Memory B cell (primary cell): Measurements from ENCODE around the gene PHYHIPL.
"Not testable (repeated sequence)": the region's sequence is repeated elsewhere in the genome, so short reads cannot be mapped to it uniquely, and the experiment has no call there.

Experiments used
- ATAC-seq: fragments of 150-1000 bp; cut with Tn5 transposase; 2 replicates; pipeline ENCODE4 v1.10.0; 2021; ENCODE audit warnings: low read depth, mild to moderate bottlenecking, moderate library complexity
- DNase-seq, 2 donors: peaks; one replicate each; pipeline ENCODE4 v3.0.0; 2022; ENCODE audit warnings: low spot score in 2 of 2
- H3K27ac Mint-ChIP-seq: one replicate; pipeline ENCODE4 v1.8.0; 2022; ENCODE audit warnings: mild to moderate bottlenecking, moderate library complexity, mixed read lengths
- H3K27me3 Mint-ChIP-seq: one replicate; pipeline ENCODE4 v1.8.0; 2022; ENCODE audit warnings: mixed read lengths
- H3K36me3 Mint-ChIP-seq: one replicate; pipeline ENCODE4 v1.8.0; 2022; ENCODE audit warnings: mild to moderate bottlenecking, mixed read lengths
- H3K4me1 Mint-ChIP-seq: one replicate; pipeline ENCODE4 v1.8.0; 2022; ENCODE audit warnings: mixed read lengths
- H3K4me3 Mint-ChIP-seq: one replicate; pipeline ENCODE4 v1.8.0; 2022; ENCODE audit warnings: mild to moderate bottlenecking, moderate library complexity, mixed read lengths
- H3K9me3 Mint-ChIP-seq: one replicate; pipeline ENCODE4 v1.8.0; 2022; ENCODE audit warnings: mixed read lengths

Gene PHYHIPL

GRCh38 chr10:59227136-59227673 is 50.8 kb downstream of the PHYHIPL start:
- Mint-ChIP-seq H3K27me3 (no peaks in the 10 kb centered on the region), H3K4me3 (no peak overlapping the region), H3K27ac (no peak overlapping the region), H3K36me3 (no peaks in the 10 kb centered on the region), H3K9me3 (no peaks in the 10 kb centered on the region), H3K4me1 (no peaks in the 10 kb centered on the region)
- no peak for ATAC-seq
- no peak for DNase-seq

GRCh38 chr10:59229441-59229840 is 53.0 kb downstream of the PHYHIPL start:
- Mint-ChIP-seq H3K27ac (no peak overlapping the region), H3K9me3 (no peaks in the 10 kb centered on the region), H3K4me1 (no peaks in the 10 kb centered on the region), H3K27me3 (no peaks in the 10 kb centered on the region), H3K4me3 (no peak overlapping the region), H3K36me3 (no peaks in the 10 kb centered on the region)
- no peak for ATAC-seq
- no peak for DNase-seq

GRCh38 chr10:59234194-59234593 is 57.8 kb downstream of the PHYHIPL start:
- Mint-ChIP-seq H3K4me1 (no peaks in the 10 kb centered on the region), H3K9me3 (no peaks in the 10 kb centered on the region)
- no peak for ATAC-seq

GRCh38 chr10:59234816-59235429 is 58.5 kb downstream of the PHYHIPL start:
- Mint-ChIP-seq H3K4me3 (no peak overlapping the region), H3K36me3 (no peaks in the 10 kb centered on the region), H3K27ac (no peak overlapping the region), H3K27me3 (peaks cover 2% of the 10 kb centered on the region), H3K4me1 (no peaks in the 10 kb centered on the region), H3K9me3 (no peaks in the 10 kb centered on the region)
- no peak for DNase-seq
- no peak for ATAC-seq

More at GRCh38 chr10:59234194-59234593, 57.8 kb downstream of the PHYHIPL start:
- H3K27ac Mint-ChIP-seq, result no peak overlapping the region
- H3K36me3 Mint-ChIP-seq, result no peaks in the 10 kb centered on the region
- no peak overlapping the region for H3K4me3 Mint-ChIP-seq
- peaks cover 2% of the 10 kb centered on the region for H3K27me3 Mint-ChIP-seq
- DNase-seq, result no peak

- Mint-ChIP-seq H3K27me3 (peaks cover 2% of the 10 kb centered on the region), H3K4me3 (no peak overlapping the region), H3K27ac (no peak overlapping the region), H3K9me3 (no peaks in the 10 kb centered on the region), H3K4me1 (no peaks in the 10 kb centered on the region), H3K36me3 (no peaks in the 10 kb centered on the region)
- ATAC-seq (no peak), DNase-seq (no peak)
These were observed 59.7 kb downstream of the PHYHIPL start for GRCh38 chr10:59236064-59236697.

GRCh38 chr10:59237775-59238174 is 61.3 kb downstream of the PHYHIPL start:
- Mint-ChIP-seq H3K27me3 (peaks cover 4% of the 10 kb centered on the region), H3K36me3 (no peaks in the 10 kb centered on the region), H3K4me1 (no peaks in the 10 kb centered on the region), H3K27ac (no peak overlapping the region), H3K4me3 (no peak overlapping the region), H3K9me3 (no peaks in the 10 kb centered on the region)
- no peak for ATAC-seq
- no peak for DNase-seq

GRCh38 chr10:59239108-59239507 is 62.7 kb downstream of the PHYHIPL start:
- H3K27ac Mint-ChIP-seq, H3K9me3 Mint-ChIP-seq, ATAC-seq, H3K4me3 Mint-ChIP-seq, H3K27me3 Mint-ChIP-seq, H3K4me1 Mint-ChIP-seq, DNase-seq, H3K36me3 Mint-ChIP-seq: not testable (repeated sequence)

GRCh38 chr10:59240582-59241183 is 64.2 kb downstream of the PHYHIPL start:
- Mint-ChIP-seq H3K27ac (no peak overlapping the region), H3K4me3 (no peak overlapping the region), H3K4me1 (no peaks in the 10 kb centered on the region), H3K27me3 (peaks cover 4% of the 10 kb centered on the region), H3K9me3 (no peaks in the 10 kb centered on the region), H3K36me3 (no peaks in the 10 kb centered on the region)
- ATAC-seq (no peak), DNase-seq (no peak)

GRCh38 chr10:59242057-59242456 is 65.6 kb downstream of the PHYHIPL start:
- no peak for ATAC-seq
- Mint-ChIP-seq H3K9me3 (no peaks in the 10 kb centered on the region), H3K27ac (no peak overlapping the region), H3K4me3 (no peak overlapping the region), H3K4me1 (no peaks in the 10 kb centered on the region), H3K36me3 (no peaks in the 10 kb centered on the region), H3K27me3 (peaks cover 2% of the 10 kb centered on the region)
- DNase-seq, result no peak

- no peak overlapping the region for H3K27ac Mint-ChIP-seq
These were observed 66.5 kb downstream of the PHYHIPL start for GRCh38 chr10:59242991-59243390.

GRCh38 chr10:59243611-59244195 is 67.3 kb downstream of the PHYHIPL start:
- Mint-ChIP-seq H3K4me3 (no peak overlapping the region), H3K36me3 (no peaks in the 10 kb centered on the region), H3K27me3 (peaks cover 2% of the 10 kb centered on the region), H3K27ac (no peak overlapping the region), H3K9me3 (no peaks in the 10 kb centered on the region), H3K4me1 (no peaks in the 10 kb centered on the region)
- ATAC-seq, result no peak
- DNase-seq, result no peak

More at GRCh38 chr10:59242991-59243390, 66.5 kb downstream of the PHYHIPL start:
- no peaks in the 10 kb centered on the region for H3K36me3 Mint-ChIP-seq
- no peaks in the 10 kb centered on the region for H3K4me1 Mint-ChIP-seq
- no peak for ATAC-seq
- no peaks in the 10 kb centered on the region for H3K9me3 Mint-ChIP-seq
- H3K27me3 Mint-ChIP-seq, result peaks cover 2% of the 10 kb centered on the region
- H3K4me3 Mint-ChIP-seq, result no peak overlapping the region
- no peak for DNase-seq

GRCh38 chr10:59244871-59245270 is 68.4 kb downstream of the PHYHIPL start:
- no peaks in the 10 kb centered on the region for H3K9me3 Mint-ChIP-seq
- H3K27ac Mint-ChIP-seq, result no peak overlapping the region
- H3K36me3 Mint-ChIP-seq, result no peaks in the 10 kb centered on the region
- DNase-seq, result no peak
- peaks cover 2% of the 10 kb centered on the region for H3K27me3 Mint-ChIP-seq
- H3K4me1 Mint-ChIP-seq, result no peaks in the 10 kb centered on the region
- no peak overlapping the region for H3K4me3 Mint-ChIP-seq
- ATAC-seq, result no peak

- DNase-seq (no peak), ATAC-seq (no peak)
- Mint-ChIP-seq H3K27me3 (peaks cover 2% of the 10 kb centered on the region), H3K36me3 (no peaks in the 10 kb centered on the region), H3K4me3 (no peak overlapping the region), H3K9me3 (no peaks in the 10 kb centered on the region), H3K4me1 (no peaks in the 10 kb centered on the region), H3K27ac (no peak overlapping the region)
These were observed 69.2 kb downstream of the PHYHIPL start for GRCh38 chr10:59245686-59246085.

- ATAC-seq, result no peak
- no peaks in the 10 kb centered on the region for H3K36me3 Mint-ChIP-seq
These were observed 76.0 kb downstream of the PHYHIPL start for GRCh38 chr10:59252491-59252890.

More at GRCh38 chr10:59252491-59252890, 76.0 kb downstream of the PHYHIPL start:
- Mint-ChIP-seq H3K9me3 (no peaks in the 10 kb centered on the region), H3K4me3 (no peak overlapping the region), H3K4me1 (no peaks in the 10 kb centered on the region), H3K27me3 (no peaks in the 10 kb centered on the region), H3K27ac (no peak overlapping the region)
- DNase-seq, result no peak
